Neural cell (in vitro differentiated cells): ENCODE results near the gene TRIM45.

Experiments used
- EP300 ChIP-seq: fragments of 450-650 bp; conservative IDR thresholded peaks from 2 replicates; pipeline ENCODE4 v1.6.1; 2014; ENCODE audit warnings: antibody characterized with exemption, mild to moderate bottlenecking, moderate library complexity; ENCODE audit not compliant: poor library complexity, severe bottlenecking
- EZH2 ChIP-seq: fragments of 200-600, 300-800 bp; shearing (Covaris generic), sonication (generic); IDR thresholded peaks from 2 replicates; pipeline ENCODE4 v1.6.1; 2014; ENCODE audit warnings: antibody characterized with exemption, low read length, borderline replicate concordance, mild to moderate bottlenecking; ENCODE audit not compliant: insufficient read depth, poor library complexity, severe bottlenecking
- MXI1 ChIP-seq: fragments of 450-650 bp; conservative IDR thresholded peaks from 2 replicates; pipeline ENCODE4 v1.6.1; 2014; ENCODE audit warnings: antibody characterized with exemption, mild to moderate bottlenecking; ENCODE audit not compliant: poor library complexity, severe bottlenecking
- POLR2AphosphoS5 ChIP-seq: IDR thresholded peaks from 2 replicates; pipeline ENCODE4 v1.6.1; 2012
- RAD21 ChIP-seq: fragments of 450-650 bp; conservative IDR thresholded peaks from 2 replicates; pipeline ENCODE4 v1.6.1; 2014; ENCODE audit warnings: antibody characterized with exemption, mild to moderate bottlenecking, moderate library complexity
- SMC3 ChIP-seq: fragments of 450-650 bp; conservative IDR thresholded peaks from 2 replicates; pipeline ENCODE4 v1.6.1; 2014; ENCODE audit warnings: antibody characterized with exemption, mild to moderate bottlenecking, moderate library complexity; ENCODE audit not compliant: poor library complexity
- TAF1 ChIP-seq: IDR thresholded peaks from 2 replicates; pipeline ENCODE4 v1.6.1; 2012; ENCODE audit warnings: low read depth
- TF ChIP-seq, protein P1 (sequence below): fragments of 450-650 bp; IDR thresholded peaks from 2 replicates; pipeline ENCODE4 v1.5.1; 2014; ENCODE audit warnings: antibody characterized with exemption, mild to moderate bottlenecking, moderate library complexity; ENCODE audit not compliant: poor library complexity, severe bottlenecking
- TF ChIP-seq, protein P2 (sequence below): IDR thresholded peaks from 2 replicates; pipeline ENCODE4 v1.6.1; 2012; ENCODE audit warnings: borderline replicate concordance

DNA sequence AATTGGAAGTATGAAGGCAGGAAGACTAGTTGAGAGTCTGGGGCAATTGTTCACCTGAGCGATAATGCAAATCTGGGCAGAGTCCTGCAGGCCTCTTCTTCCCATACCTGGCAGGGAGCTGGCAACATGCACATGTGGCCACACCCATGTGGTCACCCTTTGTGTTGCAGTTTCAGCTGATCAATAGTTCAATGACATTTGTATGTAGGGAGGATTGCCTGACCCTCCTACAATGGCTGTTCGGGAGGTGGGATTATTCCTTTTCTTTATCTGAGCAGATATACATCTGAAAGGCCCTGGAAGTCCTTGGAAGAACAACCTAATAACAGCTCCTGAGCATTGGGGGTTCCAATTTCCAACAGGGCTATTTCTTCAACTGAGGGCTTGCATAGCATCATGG is 15.2 kb upstream of the TRIM45 start:
- no peak for TF ChIP-seq POLR2AphosphoS5
- TF ChIP-seq, protein P1, sequence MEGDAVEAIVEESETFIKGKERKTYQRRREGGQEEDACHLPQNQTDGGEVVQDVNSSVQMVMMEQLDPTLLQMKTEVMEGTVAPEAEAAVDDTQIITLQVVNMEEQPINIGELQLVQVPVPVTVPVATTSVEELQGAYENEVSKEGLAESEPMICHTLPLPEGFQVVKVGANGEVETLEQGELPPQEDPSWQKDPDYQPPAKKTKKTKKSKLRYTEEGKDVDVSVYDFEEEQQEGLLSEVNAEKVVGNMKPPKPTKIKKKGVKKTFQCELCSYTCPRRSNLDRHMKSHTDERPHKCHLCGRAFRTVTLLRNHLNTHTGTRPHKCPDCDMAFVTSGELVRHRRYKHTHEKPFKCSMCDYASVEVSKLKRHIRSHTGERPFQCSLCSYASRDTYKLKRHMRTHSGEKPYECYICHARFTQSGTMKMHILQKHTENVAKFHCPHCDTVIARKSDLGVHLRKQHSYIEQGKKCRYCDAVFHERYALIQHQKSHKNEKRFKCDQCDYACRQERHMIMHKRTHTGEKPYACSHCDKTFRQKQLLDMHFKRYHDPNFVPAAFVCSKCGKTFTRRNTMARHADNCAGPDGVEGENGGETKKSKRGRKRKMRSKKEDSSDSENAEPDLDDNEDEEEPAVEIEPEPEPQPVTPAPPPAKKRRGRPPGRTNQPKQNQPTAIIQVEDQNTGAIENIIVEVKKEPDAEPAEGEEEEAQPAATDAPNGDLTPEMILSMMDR, result no peak
- no peak for TF ChIP-seq EP300
- no peak for TF ChIP-seq SMC3
- TF ChIP-seq TAF1, result no peak
- TF ChIP-seq MXI1, result no peak
- TF ChIP-seq, protein P2, sequence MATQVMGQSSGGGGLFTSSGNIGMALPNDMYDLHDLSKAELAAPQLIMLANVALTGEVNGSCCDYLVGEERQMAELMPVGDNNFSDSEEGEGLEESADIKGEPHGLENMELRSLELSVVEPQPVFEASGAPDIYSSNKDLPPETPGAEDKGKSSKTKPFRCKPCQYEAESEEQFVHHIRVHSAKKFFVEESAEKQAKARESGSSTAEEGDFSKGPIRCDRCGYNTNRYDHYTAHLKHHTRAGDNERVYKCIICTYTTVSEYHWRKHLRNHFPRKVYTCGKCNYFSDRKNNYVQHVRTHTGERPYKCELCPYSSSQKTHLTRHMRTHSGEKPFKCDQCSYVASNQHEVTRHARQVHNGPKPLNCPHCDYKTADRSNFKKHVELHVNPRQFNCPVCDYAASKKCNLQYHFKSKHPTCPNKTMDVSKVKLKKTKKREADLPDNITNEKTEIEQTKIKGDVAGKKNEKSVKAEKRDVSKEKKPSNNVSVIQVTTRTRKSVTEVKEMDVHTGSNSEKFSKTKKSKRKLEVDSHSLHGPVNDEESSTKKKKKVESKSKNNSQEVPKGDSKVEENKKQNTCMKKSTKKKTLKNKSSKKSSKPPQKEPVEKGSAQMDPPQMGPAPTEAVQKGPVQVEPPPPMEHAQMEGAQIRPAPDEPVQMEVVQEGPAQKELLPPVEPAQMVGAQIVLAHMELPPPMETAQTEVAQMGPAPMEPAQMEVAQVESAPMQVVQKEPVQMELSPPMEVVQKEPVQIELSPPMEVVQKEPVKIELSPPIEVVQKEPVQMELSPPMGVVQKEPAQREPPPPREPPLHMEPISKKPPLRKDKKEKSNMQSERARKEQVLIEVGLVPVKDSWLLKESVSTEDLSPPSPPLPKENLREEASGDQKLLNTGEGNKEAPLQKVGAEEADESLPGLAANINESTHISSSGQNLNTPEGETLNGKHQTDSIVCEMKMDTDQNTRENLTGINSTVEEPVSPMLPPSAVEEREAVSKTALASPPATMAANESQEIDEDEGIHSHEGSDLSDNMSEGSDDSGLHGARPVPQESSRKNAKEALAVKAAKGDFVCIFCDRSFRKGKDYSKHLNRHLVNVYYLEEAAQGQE, result no peak
- no peak for TF ChIP-seq EZH2
- no peak for TF ChIP-seq RAD21
